ENCODE results near the gene KRT81.
"Not testable (repeated sequence)": the region's sequence is repeated elsewhere in the genome, so short reads cannot be mapped to it uniquely, and the experiment has no call there.

Gene KRT81

DNA sequence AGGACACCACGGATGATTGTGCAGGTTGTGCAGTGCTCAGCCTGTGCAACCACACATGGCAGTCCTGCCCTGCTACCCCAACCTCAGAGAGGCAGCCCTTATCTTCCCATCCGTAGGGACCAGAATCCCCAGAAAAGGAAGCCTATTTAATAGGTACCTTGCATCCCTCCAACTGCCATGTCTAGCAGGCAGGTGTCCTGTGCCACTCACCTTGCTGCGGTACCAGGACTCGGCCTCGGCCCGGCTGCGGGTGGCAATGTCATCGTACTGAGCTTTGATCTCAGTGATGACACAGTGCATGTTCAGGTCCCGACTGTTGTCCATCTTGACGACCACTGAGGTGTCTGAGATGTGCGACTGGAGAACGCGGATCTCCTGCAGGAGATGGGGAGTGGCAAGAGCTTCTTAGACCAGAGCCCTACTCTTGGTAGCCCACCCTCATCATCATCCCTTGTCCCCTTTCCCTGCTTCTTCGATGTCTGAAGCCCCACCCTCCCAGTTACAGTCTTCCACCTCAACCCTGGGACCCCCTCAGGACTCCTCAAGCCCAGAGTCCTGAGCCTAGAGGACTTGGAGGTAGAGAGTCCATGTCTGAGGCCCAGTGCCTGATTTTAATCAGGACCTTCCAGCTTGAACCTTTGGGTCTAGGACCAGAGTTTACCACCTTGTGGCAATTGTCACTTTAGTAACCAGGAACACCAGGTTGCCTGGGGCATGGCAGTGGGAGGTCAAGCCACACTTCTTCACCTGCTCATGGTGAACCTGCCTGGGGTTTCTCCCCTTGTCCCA is 37.7 kb downstream of the KRT81 start:
- no peak for DNase-seq (ENCODE audit: low spot score)

DNA sequence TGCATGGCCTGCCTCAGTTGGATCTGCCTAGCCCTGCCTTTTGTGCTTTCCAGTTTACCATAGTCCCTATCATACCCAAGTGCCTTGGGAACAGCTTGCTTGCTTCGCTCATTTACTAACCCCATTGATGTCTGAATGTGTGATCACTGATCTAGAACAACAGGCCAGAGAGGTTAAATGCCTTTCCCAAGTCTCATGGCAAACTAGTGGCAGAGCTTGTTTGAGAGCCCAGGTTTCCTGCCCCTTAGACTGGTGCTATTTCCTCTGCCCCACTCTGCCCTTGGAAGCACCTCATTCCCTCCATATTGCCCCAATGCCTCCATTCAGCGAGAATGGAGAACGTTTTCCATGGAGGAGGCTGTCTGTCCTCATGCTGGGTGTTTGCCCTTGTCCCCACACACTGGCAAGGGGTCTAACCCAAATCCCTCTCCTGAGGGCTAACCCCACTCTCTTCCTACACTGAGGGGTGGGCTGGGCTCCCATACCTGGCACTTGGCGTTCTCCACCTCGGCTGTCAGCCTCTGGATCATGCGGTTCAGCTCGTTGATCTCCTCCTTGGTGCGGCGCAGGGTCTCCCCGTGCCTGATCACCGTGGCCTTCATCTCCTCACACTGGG is 38.5 kb downstream of the KRT81 start:
- no peak for DNase-seq (ENCODE audit: low spot score)

DNA sequence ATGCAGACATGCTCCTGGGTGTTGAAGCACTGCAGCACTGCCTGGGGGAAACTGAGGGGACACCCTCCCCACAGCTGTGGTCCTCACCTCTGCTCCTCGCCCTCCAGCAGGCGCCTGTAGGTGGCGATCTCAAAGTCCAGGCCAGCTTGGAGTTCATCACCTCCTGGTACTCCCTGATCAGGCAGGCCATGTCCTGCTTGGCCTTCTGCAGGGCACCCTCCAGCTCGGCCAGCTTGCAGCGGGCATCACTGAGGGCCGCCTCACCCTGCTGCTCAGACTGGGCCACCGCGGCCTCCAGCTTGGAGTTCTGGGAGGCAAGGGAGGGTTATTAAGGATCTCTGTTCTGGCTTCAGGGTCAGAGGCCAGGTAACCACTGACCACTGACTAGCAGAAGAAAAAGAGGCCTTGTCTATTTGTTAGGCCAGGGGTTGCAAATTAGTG is 39.1 kb downstream of the KRT81 start:
- DNase-seq (ENCODE audit: low spot score): not testable (repeated sequence)

DNA sequence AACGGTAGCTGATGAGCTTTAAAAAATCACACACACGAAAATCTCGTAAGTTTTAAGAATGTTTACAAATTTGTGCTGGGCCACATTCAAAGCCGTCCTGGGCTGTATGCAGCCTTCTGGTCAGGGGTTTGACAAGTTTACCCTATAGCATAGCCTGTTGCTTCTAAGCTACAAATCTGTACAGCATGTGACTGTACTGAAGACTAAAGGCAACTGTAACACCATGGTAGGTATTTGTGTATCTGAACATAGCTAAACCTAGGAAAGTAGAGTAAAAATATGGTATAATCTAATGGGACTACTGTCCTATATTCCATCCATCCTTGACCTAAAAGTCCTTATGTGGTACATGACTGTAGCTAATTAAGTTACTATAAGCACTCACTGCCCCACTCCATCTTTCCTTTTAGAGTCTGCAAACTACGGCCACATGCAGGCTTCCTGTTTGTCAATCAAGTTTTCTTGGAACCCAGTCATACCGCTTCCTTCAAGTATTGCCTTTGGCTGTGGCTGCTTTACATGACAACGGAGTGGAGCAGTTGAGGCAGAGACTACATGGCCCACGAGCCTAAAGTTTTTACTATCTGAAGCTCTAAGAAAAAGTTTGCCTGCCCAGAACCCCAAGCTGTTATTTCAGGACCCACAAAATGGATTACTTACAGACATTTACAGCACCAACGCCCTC is 39.8 kb downstream of the KRT81 start:
- DNase-seq (ENCODE audit: low spot score): no peak

DNA sequence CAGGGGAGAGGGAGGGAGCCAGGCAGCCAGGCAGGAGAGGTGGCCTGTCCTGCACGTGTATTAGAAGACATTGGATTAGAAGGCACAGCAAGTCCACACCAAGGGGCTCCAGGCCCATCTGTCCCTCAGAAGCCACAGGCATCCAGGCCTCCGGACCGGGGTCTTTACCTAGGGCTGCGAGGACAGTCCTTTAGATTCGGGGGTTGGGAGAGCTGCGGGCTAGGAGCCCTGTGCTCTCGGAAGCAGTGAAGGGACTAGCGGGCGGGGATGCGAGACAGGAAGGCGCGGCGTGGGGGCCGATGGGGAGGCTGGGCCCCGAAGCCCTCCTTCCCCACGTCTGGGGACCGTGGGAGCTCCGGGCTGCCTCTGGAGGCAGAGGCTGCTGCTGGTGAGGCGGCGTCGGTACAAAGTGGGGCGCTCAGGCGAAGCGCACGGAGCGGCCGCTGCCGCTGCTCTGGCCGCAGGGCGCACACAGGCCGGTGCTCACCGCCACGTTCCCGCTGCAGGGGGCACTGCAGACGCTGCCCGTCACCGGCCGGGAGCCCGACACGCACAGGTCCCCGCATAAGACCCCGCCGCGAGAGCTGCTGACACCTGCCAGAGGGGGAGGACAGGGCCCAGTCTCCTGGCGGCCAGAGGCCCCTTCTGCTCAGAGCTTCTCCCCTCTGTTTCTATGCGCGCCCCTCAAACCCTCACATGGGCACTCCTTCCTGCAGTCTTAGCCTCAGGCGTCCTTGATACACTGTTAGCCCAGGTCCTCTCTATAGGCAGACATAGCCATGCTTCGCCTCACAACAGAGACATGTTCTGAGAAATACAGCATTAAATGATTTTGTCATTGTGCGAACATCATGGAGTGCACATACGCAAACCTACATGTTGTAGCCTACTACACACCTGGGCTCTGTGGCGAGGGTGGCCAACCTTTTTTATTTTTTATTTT is 41.0 kb downstream of the KRT81 start:
- DNase-seq (ENCODE audit: low spot score): no peak

DNA sequence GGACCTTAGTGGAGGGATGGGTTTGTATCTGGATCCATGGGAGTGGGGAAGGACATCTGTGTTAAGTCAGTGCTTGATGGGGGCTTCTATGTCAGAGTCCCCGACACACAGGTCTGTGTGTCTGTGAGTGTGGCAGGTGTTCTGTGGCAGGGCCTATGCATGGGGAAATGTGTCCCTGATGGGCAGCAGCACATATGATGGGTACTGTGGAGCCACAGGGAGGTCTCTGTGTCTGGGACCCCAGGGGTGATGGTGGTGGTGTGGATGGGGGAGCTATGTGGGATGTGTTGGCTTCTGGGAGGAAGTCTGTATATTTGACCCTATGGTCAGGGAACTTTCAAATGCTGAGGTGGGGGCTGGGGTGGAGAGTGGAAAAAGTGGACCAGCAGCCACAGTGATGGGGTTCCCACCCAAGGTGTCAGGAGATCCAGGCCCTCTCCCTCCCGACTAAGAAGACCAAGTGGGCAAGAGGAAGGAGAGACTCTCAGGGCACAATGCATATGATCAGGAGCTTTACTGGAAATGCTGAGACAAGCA is 41.8 kb downstream of the KRT81 start:
- DNase-seq (ENCODE audit: low spot score): no peak

DNA sequence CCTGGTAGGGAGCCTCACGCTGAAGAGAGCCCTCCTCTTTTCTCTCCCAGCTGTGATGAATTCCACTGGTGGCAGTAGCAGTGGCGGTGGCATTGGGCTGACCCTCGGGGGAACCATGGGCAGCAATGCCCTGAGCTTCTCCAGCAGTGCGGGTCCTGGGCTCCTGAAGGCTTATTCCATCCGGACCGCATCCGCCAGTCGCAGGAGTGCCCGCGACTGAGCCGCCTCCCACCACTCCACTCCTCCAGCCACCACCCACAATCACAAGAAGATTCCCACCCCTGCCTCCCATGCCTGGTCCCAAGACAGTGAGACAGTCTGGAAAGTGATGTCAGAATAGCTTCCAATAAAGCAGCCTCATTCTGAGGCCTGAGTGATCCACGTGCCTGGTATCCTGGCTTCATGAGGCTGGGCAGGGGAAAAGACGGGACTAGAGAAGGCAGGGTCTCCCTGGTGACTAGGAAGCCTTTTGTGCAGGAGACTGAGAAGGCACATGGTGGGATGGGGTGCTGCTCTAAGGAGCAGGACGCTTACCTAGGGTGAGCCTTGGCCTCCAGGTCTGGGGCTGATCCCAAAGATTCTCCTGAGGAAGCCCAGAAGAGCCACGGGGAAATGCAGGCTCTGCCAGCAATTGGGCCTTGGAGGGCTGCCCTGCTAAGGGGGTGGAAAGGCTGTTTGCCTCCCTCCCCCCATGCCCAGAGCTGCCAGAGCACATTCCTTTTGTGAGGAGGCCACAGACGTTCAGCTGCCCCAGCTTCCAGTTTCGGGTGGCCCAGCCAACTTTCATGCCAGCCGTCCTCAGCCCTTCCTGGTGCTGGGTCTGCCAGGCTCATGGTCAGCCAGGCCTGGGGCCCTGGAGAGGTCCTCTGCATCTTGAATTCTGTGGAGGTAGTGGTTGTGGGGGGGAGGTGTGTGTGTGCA is 42.5 kb downstream of the KRT81 start:
- DNase-seq (ENCODE audit: low spot score): no peak

DNA sequence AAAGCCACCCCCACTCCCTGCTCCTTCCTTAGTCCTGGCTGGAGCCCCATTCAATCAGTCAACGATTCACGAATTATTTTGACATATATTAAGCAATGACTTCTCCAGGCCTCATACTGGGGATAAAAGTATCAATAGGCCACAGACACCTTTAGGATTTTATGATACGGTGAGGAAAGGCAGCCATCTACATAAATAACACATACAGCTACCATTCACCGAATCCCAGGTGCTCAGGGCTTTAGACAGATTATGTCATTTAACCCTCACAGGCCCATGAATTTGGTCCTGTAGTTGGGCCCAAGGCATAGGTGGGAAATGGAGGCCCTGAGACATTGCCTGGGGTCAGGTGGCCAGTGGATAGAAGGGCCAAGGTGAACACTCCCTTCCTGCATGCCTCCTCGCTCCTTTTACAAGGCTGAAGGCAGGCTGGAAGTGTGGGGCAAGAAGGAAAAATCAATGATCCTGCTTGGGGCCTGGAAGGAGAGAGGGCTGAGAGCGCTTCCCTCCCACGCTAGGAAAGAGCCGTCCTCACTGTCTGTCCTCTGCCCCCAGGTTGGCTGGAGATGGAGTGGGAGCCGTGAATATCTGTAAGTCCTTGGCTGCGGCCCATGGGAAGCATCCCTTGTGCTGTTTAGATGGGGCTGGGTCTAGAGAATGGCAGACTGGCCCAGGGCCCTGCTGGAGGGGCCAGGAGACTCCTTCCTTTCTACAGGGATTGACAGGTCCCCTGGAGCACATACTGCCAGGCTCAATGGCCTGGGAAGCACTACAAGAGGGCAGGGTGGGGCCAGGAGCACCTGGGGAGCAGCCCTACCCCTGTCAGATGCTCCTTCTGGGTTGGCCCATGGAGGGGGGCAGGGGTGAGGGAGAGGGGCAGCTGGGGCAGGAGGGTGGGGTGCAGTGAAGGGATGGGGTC is 43.5 kb downstream of the KRT81 start:
- DNase-seq (ENCODE audit: low spot score): no peak

DNA sequence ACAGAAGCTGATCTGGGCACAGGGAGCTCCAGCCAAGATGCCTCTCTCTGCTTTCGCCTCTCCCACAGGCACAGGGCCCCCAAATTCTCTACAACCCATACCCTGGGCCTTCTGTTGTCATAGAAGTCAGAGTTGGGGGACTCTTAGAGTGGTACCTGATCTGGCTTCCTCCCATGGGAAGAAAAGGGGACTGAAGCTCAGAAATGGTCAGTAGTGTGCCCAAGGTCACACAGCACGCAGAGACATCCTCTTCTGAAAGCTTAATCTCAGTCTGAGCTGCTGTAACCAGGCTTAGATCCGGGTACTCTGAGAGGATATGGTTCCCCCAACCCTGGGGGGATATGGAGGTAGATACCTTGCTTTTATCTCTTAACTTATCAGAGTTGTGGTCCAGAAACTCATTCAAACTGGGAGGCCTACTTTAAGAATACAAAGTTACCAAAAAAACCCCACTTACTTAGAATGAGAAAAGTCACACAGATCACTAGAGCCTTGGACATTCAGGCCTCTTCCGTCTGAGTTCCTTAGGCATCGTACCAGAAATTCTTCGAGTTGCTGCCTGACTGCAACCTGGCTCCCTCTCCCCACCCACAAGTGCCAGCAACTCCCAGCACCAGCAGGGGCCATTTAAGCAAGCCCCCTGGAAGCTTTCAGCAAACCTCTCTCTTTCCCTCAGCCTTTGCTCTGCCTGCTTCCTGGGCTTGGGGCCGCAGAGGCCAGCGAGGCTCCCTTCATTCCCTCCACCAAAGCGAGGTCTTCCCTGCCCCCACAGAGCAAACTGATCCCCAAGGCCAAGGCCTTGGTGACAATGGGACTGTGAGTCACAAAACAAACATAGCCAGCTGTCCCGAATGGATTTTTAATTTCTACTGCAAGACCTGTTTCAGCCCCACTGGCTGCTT is 44.4 kb downstream of the KRT81 start:
- no peak for DNase-seq (ENCODE audit: low spot score)

DNA sequence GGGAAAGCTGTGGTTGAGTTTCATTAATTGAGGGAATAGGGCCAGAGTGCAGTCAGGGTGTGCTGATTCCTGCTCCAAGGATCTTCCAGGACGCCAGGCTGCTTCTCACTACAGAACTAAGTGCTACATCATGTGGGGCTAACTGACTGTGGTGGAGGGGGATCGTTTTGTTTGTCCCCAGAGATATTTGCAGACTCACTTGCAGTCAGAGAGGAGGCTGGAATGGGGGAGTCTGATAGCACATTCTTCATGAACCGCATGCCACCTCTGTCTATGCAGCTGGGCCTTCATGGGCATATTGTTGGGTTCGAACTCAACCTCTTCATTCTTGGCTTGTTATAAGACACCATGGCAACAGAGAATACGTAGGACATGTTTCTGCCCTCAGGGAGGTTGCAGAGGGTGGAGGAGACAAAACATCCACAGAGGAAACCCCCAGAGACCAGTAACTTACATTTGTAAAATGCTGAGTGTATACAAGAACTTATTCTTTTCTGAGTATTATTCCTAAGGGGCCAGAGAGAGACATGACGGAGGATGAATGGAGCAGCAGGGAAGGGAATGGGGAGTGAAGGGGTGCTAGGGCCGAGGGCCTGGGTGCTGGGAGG is 45.3 kb downstream of the KRT81 start:
- no peak for DNase-seq (ENCODE audit: low spot score)

DNA sequence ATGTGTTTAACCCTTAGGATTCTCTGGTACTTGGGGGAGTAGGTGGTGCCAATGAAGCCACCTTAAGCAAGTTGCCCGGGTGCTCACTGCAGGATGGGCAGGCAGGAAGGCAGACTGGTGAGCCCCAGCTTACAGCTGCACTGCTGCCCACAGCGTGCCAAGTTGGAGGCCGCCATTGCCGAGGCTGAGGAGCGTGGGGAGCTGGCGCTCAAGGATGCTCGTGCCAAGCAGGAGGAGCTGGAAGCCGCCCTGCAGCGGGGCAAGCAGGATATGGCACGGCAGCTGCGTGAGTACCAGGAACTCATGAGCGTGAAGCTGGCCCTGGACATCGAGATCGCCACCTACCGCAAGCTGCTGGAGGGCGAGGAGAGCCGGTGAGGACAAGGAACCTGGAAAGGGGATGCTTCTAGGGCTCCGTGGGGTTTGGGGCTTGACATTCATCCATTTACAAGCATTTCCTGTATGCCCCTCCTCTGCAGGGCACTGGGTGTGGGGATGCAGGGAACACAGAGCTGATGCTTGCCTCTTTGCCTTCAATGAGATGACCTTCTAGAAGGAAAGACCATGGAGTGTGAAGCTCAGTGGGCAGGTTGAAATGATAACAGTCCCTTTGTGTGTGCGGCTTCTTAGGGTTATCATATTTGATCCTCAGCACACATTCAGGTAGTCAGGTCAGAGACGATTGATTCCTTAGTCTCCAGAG is 45.9 kb downstream of the KRT81 start:
- DNase-seq (ENCODE audit: low spot score): no peak

DNA sequence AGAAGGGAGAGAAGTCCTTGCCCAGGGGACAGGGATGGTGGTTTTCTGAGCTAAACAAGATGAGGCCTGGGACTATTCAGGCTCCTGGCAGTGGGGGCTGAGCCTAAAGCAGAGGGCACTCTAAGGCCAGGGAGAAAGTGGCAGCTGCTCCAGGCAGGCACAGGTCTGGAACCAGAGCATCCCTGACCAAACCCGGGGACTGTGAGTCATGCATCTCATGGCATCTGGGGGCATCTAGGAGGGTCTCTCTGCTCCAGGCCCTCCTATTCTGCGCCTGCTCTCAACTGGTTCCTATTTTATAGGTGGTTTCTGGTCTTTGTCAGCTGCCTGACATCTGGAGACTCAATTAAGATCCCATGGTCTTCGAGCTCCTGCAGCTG is 46.7 kb downstream of the KRT81 start:
- DNase-seq (ENCODE audit: low spot score): no peak

DNA sequence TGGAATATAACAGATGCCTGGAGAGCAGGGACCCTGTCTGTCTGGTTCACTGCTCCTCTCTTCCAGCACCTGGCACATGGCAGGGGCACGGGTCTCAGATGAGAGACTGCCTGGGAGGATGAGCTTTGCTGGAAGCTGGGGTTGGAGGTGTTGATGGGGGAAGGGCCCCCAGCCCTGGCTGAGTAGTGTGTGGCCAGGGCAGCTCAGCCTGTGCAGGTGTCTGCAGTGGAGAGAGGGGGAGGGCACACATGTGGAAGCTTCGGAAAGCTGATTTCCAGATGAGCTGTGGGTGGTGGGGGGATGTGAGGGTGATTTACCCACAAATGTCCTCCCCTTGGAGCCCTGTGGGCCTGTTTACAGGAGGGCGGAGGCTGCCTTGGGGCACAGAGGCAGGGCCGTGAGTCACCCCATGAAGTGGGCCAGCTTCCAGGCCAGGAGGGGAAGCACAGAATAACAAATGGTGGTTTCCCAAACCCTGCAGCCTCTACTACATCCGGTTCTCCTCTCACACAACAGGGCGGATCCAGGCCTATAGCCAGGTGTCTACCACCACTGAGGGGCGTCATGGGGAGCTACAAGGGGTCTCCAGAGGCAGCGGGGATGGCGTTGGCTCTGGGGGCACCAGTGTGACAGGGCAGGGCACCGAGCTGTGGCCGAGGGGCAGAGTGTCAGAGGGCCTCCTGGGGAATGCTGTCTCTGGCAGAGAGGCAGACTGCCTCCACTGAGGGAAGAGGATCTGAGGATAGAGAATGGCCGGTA is 47.3 kb downstream of the KRT81 start:
- peak; percentile 46 for DNase-seq (ENCODE audit: low spot score)

DNA sequence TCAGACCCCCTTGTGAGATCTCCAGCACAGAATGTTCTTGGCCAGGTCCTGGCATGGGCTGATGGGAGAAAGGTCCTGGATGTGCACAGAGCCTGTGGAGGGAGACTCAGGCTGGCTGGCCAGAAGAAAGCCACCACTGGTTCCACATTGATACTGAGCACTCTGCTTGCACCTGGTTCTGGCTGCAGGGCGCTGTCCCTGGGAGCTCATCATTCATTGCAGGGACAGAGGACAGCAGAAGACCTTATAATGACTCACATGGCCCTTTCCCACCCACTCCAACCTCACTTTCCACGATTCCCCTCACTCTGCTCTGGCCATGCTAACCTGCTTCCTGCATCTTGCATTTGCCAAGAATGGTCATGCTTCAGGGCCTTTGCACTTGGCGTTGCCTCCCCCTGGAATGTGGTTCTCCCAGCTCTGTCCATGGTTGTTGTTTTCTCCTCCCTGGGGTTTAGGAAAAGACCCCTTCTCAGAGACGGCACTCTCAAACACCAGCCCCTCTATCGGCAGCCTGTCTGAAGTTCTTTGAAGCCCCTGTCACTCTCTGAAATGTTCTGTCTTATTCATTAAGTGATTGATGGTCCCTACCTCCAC is 48.0 kb downstream of the KRT81 start:
- DNase-seq (ENCODE audit: low spot score): no peak

DNA sequence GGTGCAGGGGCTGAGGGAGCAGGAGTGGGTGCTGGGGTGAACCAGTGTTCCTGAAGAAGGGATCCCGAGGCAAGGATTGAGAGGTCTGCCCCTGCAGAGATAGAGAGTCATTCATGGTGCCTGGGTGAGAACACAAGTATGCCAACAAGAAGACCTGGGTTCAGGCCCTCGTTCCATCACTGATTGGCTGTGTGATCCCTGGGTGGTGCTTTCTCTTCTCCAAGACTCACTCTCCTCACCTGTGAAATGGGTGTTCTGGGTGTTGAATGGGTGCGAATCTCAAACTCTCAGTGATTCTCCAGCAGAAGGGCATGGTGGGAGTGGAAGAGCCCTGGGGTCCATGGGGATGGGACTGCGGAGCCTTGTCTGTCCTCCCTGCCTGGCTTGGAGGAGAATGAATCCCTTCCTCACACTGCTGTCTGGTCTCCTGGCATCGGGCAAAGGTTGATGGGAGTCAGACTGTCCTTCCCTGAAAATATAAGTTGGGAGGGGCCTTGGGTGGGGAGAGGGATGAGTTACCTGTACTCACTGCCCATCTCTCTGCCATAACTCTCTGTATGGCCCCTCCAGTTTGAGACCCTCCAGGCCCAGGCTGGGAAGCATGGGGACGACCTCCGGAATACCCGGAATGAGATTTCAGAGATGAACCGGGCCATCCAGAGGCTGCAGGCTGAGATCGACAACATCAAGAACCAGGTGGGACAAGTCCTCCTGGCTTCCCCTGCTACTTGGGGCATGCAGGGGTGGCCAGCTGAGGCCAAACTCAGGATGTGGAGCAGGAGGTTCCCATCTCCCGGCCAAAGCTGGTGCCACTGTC is 48.7 kb downstream of the KRT81 start:
- no peak for DNase-seq (ENCODE audit: low spot score)
